A549 (cell line): Measurements from ENCODE around the gene C8G. TPM values are rescaled to one million over a fixed set of nuclear protein-coding genes. Genes with fewer than 3 reads are reported as not detected.

ENCODE experiments used
- ATAC-seq, 2 experiments: fragments of 200-7000 bp in 1 of 2; fragments of >200 bp in 1 of 2; cut with Nextera tagmentation in 1 of 2; cut with Tn5 transposase in 1 of 2; 3 replicates each; pipeline versions ENCODE4 v1.8.0 to v1.9.1; 2018 to 2020; ENCODE audit warnings: mild to moderate bottlenecking in 1 of 2, moderate library complexity in 1 of 2
- CTCF ChIA-PET: fragments of 300-600 bp; sonication (Branson Sonifier 250); formaldehyde crosslinking; extraction: SDS; loops from one replicate; lab custom pipeline; 2021; ENCODE audit warnings: antibody characterized with exemption, inconsistent platforms; lab: Yijun Ruan, JAX
- POLR2A ChIA-PET: fragments of 350-600 bp; formaldehyde crosslinking; extraction: SDS; loops from one replicate; lab custom pipeline; 2021; ENCODE audit warnings: antibody characterized with exemption, inconsistent platforms; lab: Yijun Ruan, JAX
- DNase-seq, 2 experiments: peaks; one replicate each; pipeline versions ENCODE4 v3.0.0 to v3.0.0-alpha.2; 2011 to 2016; ENCODE audit warnings: low read depth in 1 of 2, low spot score in 1 of 2
- FAIRE-seq: peaks from 2 replicates; lab custom pipeline; 2011; peaks lifted over from hg19 to GRCh38; lab: Jason Lieb, UNC
- H3K27ac ChIP-seq, 2 experiments: fragments of >200 bp; sonication (Bioruptor Twin); formaldehyde crosslinking; 3 replicates each; pipeline ENCODE4 v1.5.1; 2016 to 2017
- H3K4me1 ChIP-seq: fragments of >200 bp; sonication (Bioruptor Twin); formaldehyde crosslinking; 3 replicates; pipeline ENCODE4 v1.6.1; 2016
- H3K4me2 ChIP-seq: fragments of >200 bp; sonication (Bioruptor Twin); formaldehyde crosslinking; 3 replicates; pipeline ENCODE4 v1.6.1; 2016
- H3K4me3 ChIP-seq: fragments of >200 bp; sonication (Bioruptor Twin); formaldehyde crosslinking; 3 replicates; pipeline ENCODE4 v1.5.1; 2016
- H3K9me3 ChIP-seq: fragments of >200 bp; sonication (Bioruptor Twin); formaldehyde crosslinking; 3 replicates; pipeline ENCODE4 v1.6.1; 2016
- CBX2 ChIP-seq: fragments of 200-600 bp; sonication (generic); IDR thresholded peaks from 2 replicates; pipeline ENCODE4 v1.6.1; 2016; ENCODE audit warnings: low read depth, mild to moderate bottlenecking, borderline replicate concordance
- CEBPB ChIP-seq, 2 experiments: fragments of >200 bp in 1 of 2; sonication (Bioruptor Twin) in 1 of 2; formaldehyde crosslinking in 1 of 2; IDR thresholded peaks; 2 replicates each; pipeline ENCODE4 v1.6.1; 2012 to 2016
- EHF ChIP-seq: fragments of 250-450 bp; sonication (Bioruptor Pico); IDR thresholded peaks from 2 replicates; pipeline ENCODE4 v1.5.0; 2020; ENCODE audit warnings: mild to moderate bottlenecking
- EP300 ChIP-seq, 2 experiments: fragments of >200 bp; sonication (Bioruptor Twin); formaldehyde crosslinking; IDR thresholded peaks; 2 replicates in 1 of 2; 3 replicates in 1 of 2; pipeline ENCODE4 v1.6.1; 2016 to 2017
- FOSL2 ChIP-seq, 2 experiments: fragments of 450-650 bp in 1 of 2; fragments of >200 bp in 1 of 2; sonication (Bioruptor Twin) in 1 of 2; formaldehyde crosslinking; IDR thresholded peaks; 2 replicates each; pipeline versions ENCODE4 v1.5.0 to v1.6.1; 2016 to 2020; ENCODE audit warnings: mild to moderate bottlenecking in 1 of 2, moderate library complexity in 1 of 2
- FOXS1 ChIP-seq: fragments of 250-450 bp; sonication (Bioruptor Pico); IDR thresholded peaks from 2 replicates; pipeline ENCODE4 v1.5.0; 2020; ENCODE audit warnings: mild to moderate bottlenecking, moderate library complexity
- GATA3 ChIP-seq: IDR thresholded peaks from 2 replicates; pipeline ENCODE4 v1.6.1; 2012; ENCODE audit warnings: borderline replicate concordance
- HDAC2 ChIP-seq: fragments of 200-600 bp; sonication (generic); IDR thresholded peaks from 2 replicates; pipeline ENCODE4 v1.6.1; 2016
- HOXA7 ChIP-seq: fragments of 250-450 bp; sonication (Bioruptor Pico); IDR thresholded peaks from 2 replicates; pipeline ENCODE4 v1.5.0; 2020; ENCODE audit warnings: mild to moderate bottlenecking, moderate library complexity
- JUNB ChIP-seq: fragments of >200 bp; sonication (Bioruptor Twin); formaldehyde crosslinking; IDR thresholded peaks from 2 replicates; pipeline ENCODE4 v1.6.1; 2016
- KDM1A ChIP-seq: fragments of 200-600 bp; sonication (generic); IDR thresholded peaks from 2 replicates; pipeline ENCODE4 v1.6.1; 2016; ENCODE audit warnings: low read depth, mild to moderate bottlenecking
- KDM5A ChIP-seq: fragments of 200-600 bp; sonication (generic); IDR thresholded peaks from 2 replicates; pipeline ENCODE4 v1.6.1; 2016; ENCODE audit warnings: antibody characterized with exemption, mild to moderate bottlenecking
- MAZ ChIP-seq: fragments of 150-350 bp; IDR thresholded peaks from 2 replicates; pipeline ENCODE4 v1.6.1; 2014; ENCODE audit warnings: antibody characterized with exemption, low read depth, low read length, borderline replicate concordance
- NPAS2 ChIP-seq: fragments of 250-450 bp; sonication (Bioruptor Pico); IDR thresholded peaks from 2 replicates; pipeline ENCODE4 v1.8.0; 2022; ENCODE audit warnings: mild to moderate bottlenecking, moderate library complexity, borderline replicate concordance
- NR3C1 ChIP-seq: fragments of >200 bp; sonication (Bioruptor Twin); formaldehyde crosslinking; IDR thresholded peaks from 3 replicates; pipeline ENCODE4 v1.6.1; 2017
- POLR2A ChIP-seq: IDR thresholded peaks from 2 replicates; pipeline ENCODE4 v1.6.1; 2012; ENCODE audit warnings: mild to moderate bottlenecking, low read length
- RAD21 ChIP-seq, 2 experiments: fragments of >200 bp in 1 of 2; sonication (Bioruptor Twin) in 1 of 2; formaldehyde crosslinking in 1 of 2; IDR thresholded peaks in 1 of 2; conservative IDR thresholded peaks in 1 of 2; 2 replicates in 1 of 2; 3 replicates in 1 of 2; pipeline ENCODE4 v1.6.1; 2012 to 2018; ENCODE audit warnings: inconsistent platforms in 1 of 2
- RCOR1 ChIP-seq: fragments of 150-350 bp; IDR thresholded peaks from 2 replicates; pipeline ENCODE4 v1.6.1; 2014; ENCODE audit warnings: antibody characterized with exemption, low read length, low read depth
- RFX5 ChIP-seq: fragments of 450-650 bp; IDR thresholded peaks from 2 replicates; pipeline ENCODE4 v1.7.1; 2014; ENCODE audit warnings: antibody characterized with exemption, mild to moderate bottlenecking, moderate library complexity
- RNF2 ChIP-seq: fragments of 200-600 bp; sonication (generic); IDR thresholded peaks from 2 replicates; pipeline ENCODE4 v1.6.1; 2016; ENCODE audit warnings: low read depth, mild to moderate bottlenecking, antibody characterized with exemption, moderate library complexity, borderline replicate concordance
- SREBF2 ChIP-seq: fragments of 450-650 bp; IDR thresholded peaks from 2 replicates; pipeline ENCODE4 v1.6.1; 2014; ENCODE audit warnings: mild to moderate bottlenecking, moderate library complexity
- ZC3H11A ChIP-seq: fragments of 450-650 bp; IDR thresholded peaks from 2 replicates; pipeline ENCODE4 v1.6.1; 2014; ENCODE audit warnings: antibody characterized with exemption, mild to moderate bottlenecking
- WGBS: methylation state at CpG from one replicate; pipeline ENCODE4 v1.1.6; 2017; ENCODE audit errors: missing lambda C conversion rate; 5-methylcytosine and 5-hydroxymethylcytosine counted together
- polyA plus RNA-seq, 4 experiments: library from polyadenylated mRNA; depleted of rRNA in 3 of 4; stranded (reverse); fragments of >200 nt; fragmentation: RNase III in 1 of 4; extraction: RNeasy Plus Mini Kit Qiagen cat#74134 plus additional on column Dnase treatment in 1 of 4; gene quantifications; 2 replicates in 3 of 4; 3 replicates in 1 of 4; pipeline ENCODE4 v1.2.3, GENCODE V29; 2011 to 2017
- TF ChIP-seq, protein P1 (sequence below): IDR thresholded peaks from 2 replicates; pipeline ENCODE4 v1.6.1; 2012
- TF ChIP-seq, protein P2 (sequence below): fragments of 150-350 bp; IDR thresholded peaks from 2 replicates; pipeline ENCODE4 v1.6.1; 2014; ENCODE audit warnings: low read depth, mild to moderate bottlenecking, low read length
- TF ChIP-seq, protein P3 (sequence below): fragments of 250-450 bp; sonication (Bioruptor Pico); IDR thresholded peaks from 2 replicates; pipeline ENCODE4 v1.5.0; 2021; ENCODE audit warnings: mild to moderate bottlenecking, moderate library complexity, borderline replicate concordance
- TF ChIP-seq, protein P4 (sequence below): fragments of >200 bp; sonication (Bioruptor Twin); formaldehyde crosslinking; IDR thresholded peaks from 3 replicates; pipeline ENCODE4 v1.5.1; 2016

C8G gene
- polyA plus RNA-seq, 2 of the 4 experiments (the other 2 are of a cell fraction) = 0.45 to 1.3 TPM

DNA sequence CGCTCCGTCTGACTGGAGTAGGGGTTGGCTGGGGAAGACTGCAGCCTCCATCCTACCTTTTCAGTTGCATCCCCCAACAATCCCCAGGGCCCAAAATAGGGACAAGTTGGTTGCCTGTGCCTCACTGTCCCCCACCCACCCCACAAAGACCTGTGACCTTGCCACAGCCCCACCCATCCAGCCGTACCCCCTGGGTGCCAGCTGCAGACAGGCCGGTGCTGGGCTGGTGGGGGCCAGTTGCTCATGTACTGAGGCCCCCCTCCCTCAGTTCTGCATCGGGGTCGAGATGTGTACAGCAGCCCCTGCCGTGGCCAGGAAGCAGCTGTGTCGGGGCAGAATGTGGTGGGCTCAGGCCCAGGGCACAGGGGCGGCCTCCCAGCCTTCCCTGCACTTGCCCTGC, 38.1 kb downstream of the C8G start:
- POLR2A ChIA-PET = no interaction called here
- ATAC-seq (no peak), FAIRE-seq (no peak), DNase-seq (no peak)
- Histone ChIP-seq H3K4me2 (no peak overlapping the region), H3K27ac (no peak overlapping the region), H3K9me3 (no peaks in the 10 kb centered on the region), H3K4me3 (no peak overlapping the region), H3K4me1 (no peaks in the 10 kb centered on the region)
- CTCF ChIA-PET = interaction anchor here (1.0 kb wide), 1 partner anchor 32 kb away, joined by 3 read pairs; no protein-coding TSS in a partner anchor
- 78% methylated on average over 8 of the region's 9 CpGs for WGBS
- TF ChIP-seq, protein P1, sequence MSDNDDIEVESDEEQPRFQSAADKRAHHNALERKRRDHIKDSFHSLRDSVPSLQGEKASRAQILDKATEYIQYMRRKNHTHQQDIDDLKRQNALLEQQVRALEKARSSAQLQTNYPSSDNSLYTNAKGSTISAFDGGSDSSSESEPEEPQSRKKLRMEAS = no peak
- TF ChIP-seq RAD21 (conservative IDR thresholded peaks at IDR 0.05 in 1 of 2, IDR thresholded peaks at IDR 0.05 in 1 of 2) (no peak), ZC3H11A (no peak), RFX5 (no peak), HOXA7 (CRISPR knock-in tag) (no peak), MAZ (no peak), FOXS1 (CRISPR knock-in tag) (no peak), KDM5A (no peak), FOSL2 (IDR thresholded peaks at IDR 0.05) (no peak), FOSL2 (CRISPR knock-in tag; IDR thresholded peaks at IDR 0.05) (no peak)

DNA sequence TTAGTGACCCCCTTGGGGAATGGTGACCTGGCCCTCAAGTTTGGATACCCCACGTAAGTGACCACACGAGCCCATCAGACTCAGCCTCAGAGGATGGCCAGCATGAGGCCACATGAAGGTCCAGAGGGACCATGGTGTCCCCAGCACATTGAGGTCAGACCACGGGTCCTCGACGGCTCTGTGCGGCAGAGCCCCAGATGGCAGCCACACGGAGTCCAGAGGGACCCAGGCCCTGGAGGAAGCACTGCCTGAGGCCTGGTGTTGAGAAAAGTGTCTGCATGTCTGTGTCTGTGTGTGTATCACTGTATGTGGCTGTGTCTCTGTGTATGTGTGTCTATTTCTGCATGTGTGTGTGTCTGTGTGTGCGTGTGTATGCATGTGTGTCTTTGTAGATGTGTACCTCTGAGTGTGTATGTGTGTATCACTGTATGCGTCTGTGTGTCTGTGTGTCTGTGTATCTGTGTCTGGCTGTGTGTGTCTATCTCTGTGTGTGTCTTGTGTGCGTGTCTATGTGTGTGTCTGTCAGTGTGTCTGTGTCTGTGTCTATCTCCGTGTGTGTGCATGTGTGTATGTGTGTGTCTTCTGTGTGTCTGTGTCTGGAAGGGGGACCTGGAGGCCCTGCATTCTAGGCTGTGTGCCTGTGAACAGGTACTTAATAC, 38.7 kb downstream of the C8G start:
- no peak overlapping the region for H3K4me2 ChIP-seq
- H3K27ac ChIP-seq = no peak overlapping the region
- H3K9me3 ChIP-seq = no peaks in the 10 kb centered on the region
- ChIA-PET CTCF (no interaction called here), POLR2A (no interaction called here)
- ATAC-seq (no peak), FAIRE-seq (no peak), DNase-seq (no peak)
- WGBS = 83% methylated on average over 11 of the region's 11 CpGs
- no peak overlapping the region for H3K4me3 ChIP-seq
- TF ChIP-seq KDM5A (no peak), RCOR1 (no peak), HDAC2 (no peak), JUNB (no peak), NR3C1 (no peak), GATA3 (no peak)
- TF ChIP-seq, protein P2, sequence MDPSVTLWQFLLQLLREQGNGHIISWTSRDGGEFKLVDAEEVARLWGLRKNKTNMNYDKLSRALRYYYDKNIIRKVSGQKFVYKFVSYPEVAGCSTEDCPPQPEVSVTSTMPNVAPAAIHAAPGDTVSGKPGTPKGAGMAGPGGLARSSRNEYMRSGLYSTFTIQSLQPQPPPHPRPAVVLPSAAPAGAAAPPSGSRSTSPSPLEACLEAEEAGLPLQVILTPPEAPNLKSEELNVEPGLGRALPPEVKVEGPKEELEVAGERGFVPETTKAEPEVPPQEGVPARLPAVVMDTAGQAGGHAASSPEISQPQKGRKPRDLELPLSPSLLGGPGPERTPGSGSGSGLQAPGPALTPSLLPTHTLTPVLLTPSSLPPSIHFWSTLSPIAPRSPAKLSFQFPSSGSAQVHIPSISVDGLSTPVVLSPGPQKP = no peak
- no peaks in the 10 kb centered on the region for H3K4me1 ChIP-seq

DNA sequence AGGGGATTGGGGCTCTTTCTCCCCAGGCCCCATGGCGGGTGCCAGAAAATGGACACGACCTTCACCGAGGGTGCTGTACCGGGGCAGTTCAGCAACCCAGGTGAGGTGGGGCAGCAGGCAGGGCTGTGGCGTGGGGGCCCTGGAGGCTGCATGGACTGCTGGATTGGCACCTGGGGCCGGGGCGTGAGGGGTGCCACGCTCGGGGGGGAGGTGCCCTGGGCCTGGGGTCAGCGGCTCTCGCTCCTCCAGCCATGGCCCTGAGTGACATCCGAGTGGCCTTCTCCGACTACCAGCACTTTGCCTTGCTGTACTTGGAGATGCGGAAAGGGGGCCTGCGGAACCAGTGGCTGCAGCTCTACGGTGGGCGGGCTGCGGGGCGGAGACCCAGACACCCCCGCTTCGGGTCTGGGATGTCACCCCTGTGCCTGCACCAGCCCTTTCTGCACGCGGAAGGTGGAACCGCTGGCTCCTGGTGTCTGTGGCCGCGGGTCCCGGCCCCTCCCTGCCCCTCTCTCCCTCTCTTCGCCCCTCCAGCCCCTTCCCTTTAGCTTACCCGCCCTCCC, 39.5 kb downstream of the C8G start:
- POLR2A ChIA-PET = no interaction called here
- no peak for FAIRE-seq
- ATAC-seq = no peak
- DNase-seq = no peak
- no peak overlapping the region for H3K4me2 ChIP-seq
- no peaks in the 10 kb centered on the region for H3K4me1 ChIP-seq
- TF ChIP-seq EP300 (IDR thresholded peaks at IDR 0.05) = no peak
- TF ChIP-seq, all 56 proteins: peak for 0
- no peaks in the 10 kb centered on the region for H3K9me3 ChIP-seq
- CTCF ChIA-PET = interaction anchor here (0.9 kb wide), 1 partner anchor 51 kb away, joined by 3 read pairs; no protein-coding TSS in a partner anchor
- 86% methylated on average over 16 of the region's 29 CpGs for WGBS
- no peak overlapping the region for H3K4me3 ChIP-seq
- no peak overlapping the region for H3K27ac ChIP-seq

DNA sequence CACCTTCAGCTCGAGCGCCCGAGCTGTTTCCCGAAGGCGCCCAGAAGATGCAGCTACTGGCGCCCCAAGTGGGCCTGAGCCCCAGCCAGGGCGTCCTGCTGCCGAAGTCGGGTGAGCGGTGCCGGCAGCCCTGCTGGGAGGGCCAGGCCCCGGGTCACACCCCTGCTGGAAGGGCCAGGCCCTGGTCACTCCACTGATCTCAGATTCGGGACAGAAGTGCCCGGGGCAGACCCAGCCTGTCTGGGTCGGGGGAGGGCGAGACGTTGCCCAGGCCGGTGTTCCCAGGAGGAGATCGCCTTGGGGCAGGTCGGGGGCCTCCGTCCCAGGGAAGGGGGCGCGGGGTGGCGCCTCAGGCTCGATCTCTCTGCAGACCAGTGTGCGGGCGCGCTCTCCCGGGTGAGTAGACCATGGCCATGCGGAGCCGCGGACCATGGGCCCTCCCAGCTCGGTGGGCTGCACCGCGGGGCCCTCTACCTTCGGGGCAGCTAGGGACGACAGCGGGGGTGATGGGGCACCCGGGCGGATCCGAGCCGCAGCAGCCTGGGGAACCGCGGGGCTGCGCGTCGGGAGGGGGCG, 40.1 kb downstream of the C8G start:
- CTCF ChIA-PET = interaction anchor here (0.9 kb wide), 1 partner anchor 50 kb away, joined by 3 read pairs; no protein-coding TSS in a partner anchor
- WGBS = 84% methylated on average over 26 of the region's 48 CpGs
- FAIRE-seq = no peak
- TF ChIP-seq POLR2A (no peak), CBX2 (no peak), KDM1A (no peak), CEBPB (IDR thresholded peaks at IDR 0.05) (no peak), RFX5 (no peak), MAZ (no peak), SREBF2 (no peak), RNF2 (no peak), EHF (no peak), NPAS2 (CRISPR knock-in tag) (no peak)
- TF ChIP-seq, protein P3, sequence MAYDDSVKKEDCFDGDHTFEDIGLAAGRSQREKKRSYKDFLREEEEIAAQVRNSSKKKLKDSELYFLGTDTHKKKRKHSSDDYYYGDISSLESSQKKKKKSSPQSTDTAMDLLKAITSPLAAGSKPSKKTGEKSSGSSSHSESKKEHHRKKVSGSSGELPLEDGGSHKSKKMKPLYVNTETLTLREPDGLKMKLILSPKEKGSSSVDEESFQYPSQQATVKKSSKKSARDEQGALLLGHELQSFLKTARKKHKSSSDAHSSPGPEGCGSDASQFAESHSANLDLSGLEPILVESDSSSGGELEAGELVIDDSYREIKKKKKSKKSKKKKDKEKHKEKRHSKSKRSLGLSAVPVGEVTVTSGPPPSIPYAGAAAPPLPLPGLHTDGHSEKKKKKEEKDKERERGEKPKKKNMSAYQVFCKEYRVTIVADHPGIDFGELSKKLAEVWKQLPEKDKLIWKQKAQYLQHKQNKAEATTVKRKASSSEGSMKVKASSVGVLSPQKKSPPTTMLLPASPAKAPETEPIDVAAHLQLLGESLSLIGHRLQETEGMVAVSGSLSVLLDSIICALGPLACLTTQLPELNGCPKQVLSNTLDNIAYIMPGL (CRISPR knock-in tag) = no peak
- TF ChIP-seq, protein P4, sequence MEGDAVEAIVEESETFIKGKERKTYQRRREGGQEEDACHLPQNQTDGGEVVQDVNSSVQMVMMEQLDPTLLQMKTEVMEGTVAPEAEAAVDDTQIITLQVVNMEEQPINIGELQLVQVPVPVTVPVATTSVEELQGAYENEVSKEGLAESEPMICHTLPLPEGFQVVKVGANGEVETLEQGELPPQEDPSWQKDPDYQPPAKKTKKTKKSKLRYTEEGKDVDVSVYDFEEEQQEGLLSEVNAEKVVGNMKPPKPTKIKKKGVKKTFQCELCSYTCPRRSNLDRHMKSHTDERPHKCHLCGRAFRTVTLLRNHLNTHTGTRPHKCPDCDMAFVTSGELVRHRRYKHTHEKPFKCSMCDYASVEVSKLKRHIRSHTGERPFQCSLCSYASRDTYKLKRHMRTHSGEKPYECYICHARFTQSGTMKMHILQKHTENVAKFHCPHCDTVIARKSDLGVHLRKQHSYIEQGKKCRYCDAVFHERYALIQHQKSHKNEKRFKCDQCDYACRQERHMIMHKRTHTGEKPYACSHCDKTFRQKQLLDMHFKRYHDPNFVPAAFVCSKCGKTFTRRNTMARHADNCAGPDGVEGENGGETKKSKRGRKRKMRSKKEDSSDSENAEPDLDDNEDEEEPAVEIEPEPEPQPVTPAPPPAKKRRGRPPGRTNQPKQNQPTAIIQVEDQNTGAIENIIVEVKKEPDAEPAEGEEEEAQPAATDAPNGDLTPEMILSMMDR = no peak

More for the DNA sequence above, 40.1 kb downstream of the C8G start:
- Histone ChIP-seq H3K27ac (no peak overlapping the region), H3K4me3 (no peak overlapping the region), H3K4me1 (peaks cover 3% of the 10 kb centered on the region; the same call in 1 of the 3 replicates), H3K9me3 (no peaks in the 10 kb centered on the region), H3K4me2 (no peak overlapping the region)
- ATAC-seq (no peak), DNase-seq (no peak)
- POLR2A ChIA-PET = no interaction called here
